Neuron (in vitro differentiated cells): ENCODE results near the gene S100A10.

Source experiments
- H2AFZ ChIP-seq: one replicate; pipeline ENCODE4 v1.6.1; 2013; ENCODE audit warnings: low read depth, mild to moderate bottlenecking, inconsistent platforms, low read length, moderate library complexity
- H3K27me3 ChIP-seq: one replicate; pipeline ENCODE4 v1.6.1; 2013; ENCODE audit warnings: low read length; ENCODE audit not compliant: insufficient read depth
- H3K36me3 ChIP-seq: one replicate; pipeline ENCODE4 v1.6.1; 2013; ENCODE audit warnings: low read length; ENCODE audit not compliant: insufficient read depth
- H3K4me1 ChIP-seq: one replicate; pipeline ENCODE4 v1.6.1; 2013; ENCODE audit warnings: low read length; ENCODE audit not compliant: insufficient read depth
- H3K4me3 ChIP-seq: 2 replicates; pipeline ENCODE4 v1.5.1; 2013; ENCODE audit warnings: mild to moderate bottlenecking, low read length, moderate library complexity
- H3K9me3 ChIP-seq: one replicate; pipeline ENCODE4 v1.6.1; 2013; ENCODE audit warnings: low read length

Gene S100A10

GRCh38 chr1:151977662-151978230 lies 15.9 kb downstream of the S100A10 start:
- Histone ChIP-seq H3K27me3 (peaks cover 10% of the 10 kb centered on the region), H3K4me3 (no peak overlapping the region), H3K9me3 (no peaks in the 10 kb centered on the region), H3K4me1 (peaks cover 5% of the 10 kb centered on the region), H3K36me3 (no peaks in the 10 kb centered on the region), H2AFZ (no peak overlapping the region)

- peaks cover 10% of the 10 kb centered on the region for H3K27me3 ChIP-seq
- no peak overlapping the region for H2AFZ ChIP-seq
- no peak overlapping the region for H3K4me3 ChIP-seq
- no peaks in the 10 kb centered on the region for H3K9me3 ChIP-seq
- H3K36me3 ChIP-seq = no peaks in the 10 kb centered on the region
- peaks cover 9% of the 10 kb centered on the region for H3K4me1 ChIP-seq
Observed at GRCh38 chr1:151976858-151977257, 16.8 kb downstream of the S100A10 start.

- no peaks in the 10 kb centered on the region for H3K36me3 ChIP-seq
- no peak overlapping the region for H2AFZ ChIP-seq
- peaks cover 9% of the 10 kb centered on the region for H3K4me1 ChIP-seq
- H3K27me3 ChIP-seq = peaks cover 10% of the 10 kb centered on the region
- no peak overlapping the region for H3K4me3 ChIP-seq
- no peaks in the 10 kb centered on the region for H3K9me3 ChIP-seq
Observed at GRCh38 chr1:151976015-151976343, 17.7 kb downstream of the S100A10 start.

- Histone ChIP-seq H2AFZ (no peak overlapping the region), H3K27me3 (peaks cover 10% of the 10 kb centered on the region), H3K4me3 (no peak overlapping the region), H3K4me1 (peaks cover 9% of the 10 kb centered on the region), H3K36me3 (no peaks in the 10 kb centered on the region), H3K9me3 (no peaks in the 10 kb centered on the region)
Observed at GRCh38 chr1:151975311-151976014, 18.2 kb downstream of the S100A10 start.

- Histone ChIP-seq H3K27me3 (peaks cover 6% of the 10 kb centered on the region), H2AFZ (no peak overlapping the region), H3K4me3 (no peak overlapping the region), H3K4me1 (peaks cover 9% of the 10 kb centered on the region), H3K36me3 (no peaks in the 10 kb centered on the region), H3K9me3 (no peaks in the 10 kb centered on the region)
Observed at GRCh38 chr1:151972542-151973248, 21.0 kb downstream of the S100A10 start.

- H3K36me3 ChIP-seq = no peaks in the 10 kb centered on the region
- H3K9me3 ChIP-seq = no peaks in the 10 kb centered on the region
- H3K27me3 ChIP-seq = no peaks in the 10 kb centered on the region
- no peak overlapping the region for H3K4me3 ChIP-seq
- H3K4me1 ChIP-seq = peaks cover 9% of the 10 kb centered on the region
- H2AFZ ChIP-seq = no peak overlapping the region
Observed at GRCh38 chr1:151970626-151971025, 23.0 kb downstream of the S100A10 start.

GRCh38 chr1:151970128-151970527 lies 23.5 kb downstream of the S100A10 start:
- peaks cover 9% of the 10 kb centered on the region for H3K4me1 ChIP-seq
- no peak overlapping the region for H3K4me3 ChIP-seq
- H3K9me3 ChIP-seq = no peaks in the 10 kb centered on the region
- no peaks in the 10 kb centered on the region for H3K36me3 ChIP-seq
- no peak overlapping the region for H2AFZ ChIP-seq
- H3K27me3 ChIP-seq = no peaks in the 10 kb centered on the region

GRCh38 chr1:151968791-151969399 lies 24.8 kb downstream of the S100A10 start:
- Histone ChIP-seq H3K4me3 (no peak overlapping the region), H3K9me3 (no peaks in the 10 kb centered on the region), H3K27me3 (no peaks in the 10 kb centered on the region), H3K4me1 (peaks cover 9% of the 10 kb centered on the region), H3K36me3 (no peaks in the 10 kb centered on the region), H2AFZ (no peak overlapping the region)

- Histone ChIP-seq H3K9me3 (no peaks in the 10 kb centered on the region), H3K36me3 (no peaks in the 10 kb centered on the region), H3K4me3 (no peak overlapping the region), H3K27me3 (no peaks in the 10 kb centered on the region), H3K4me1 (peaks cover 7% of the 10 kb centered on the region), H2AFZ (no peak overlapping the region)
Observed at GRCh38 chr1:151968058-151968457, 25.6 kb downstream of the S100A10 start.

GRCh38 chr1:151967091-151967490 lies 26.6 kb downstream of the S100A10 start:
- H3K4me1 ChIP-seq = no peaks in the 10 kb centered on the region
- H3K4me3 ChIP-seq = no peak overlapping the region
- H3K36me3 ChIP-seq = no peaks in the 10 kb centered on the region
- no peak overlapping the region for H2AFZ ChIP-seq
- no peaks in the 10 kb centered on the region for H3K9me3 ChIP-seq
- H3K27me3 ChIP-seq = no peaks in the 10 kb centered on the region

- Histone ChIP-seq H3K4me3 (no peak overlapping the region), H3K27me3 (no peaks in the 10 kb centered on the region), H2AFZ (no peak overlapping the region), H3K36me3 (no peaks in the 10 kb centered on the region), H3K9me3 (no peaks in the 10 kb centered on the region), H3K4me1 (no peaks in the 10 kb centered on the region)
Observed at GRCh38 chr1:151966061-151966460, 27.6 kb downstream of the S100A10 start.

GRCh38 chr1:151964510-151964909 lies 29.1 kb downstream of the S100A10 start:
- no peaks in the 10 kb centered on the region for H3K27me3 ChIP-seq
- H3K36me3 ChIP-seq = no peaks in the 10 kb centered on the region
- no peaks in the 10 kb centered on the region for H3K4me1 ChIP-seq
- H3K9me3 ChIP-seq = no peaks in the 10 kb centered on the region
- H2AFZ ChIP-seq = no peak overlapping the region
- H3K4me3 ChIP-seq = no peak overlapping the region

- H2AFZ ChIP-seq = no peak overlapping the region
- H3K36me3 ChIP-seq = no peaks in the 10 kb centered on the region
- no peaks in the 10 kb centered on the region for H3K27me3 ChIP-seq
- no peaks in the 10 kb centered on the region for H3K4me1 ChIP-seq
- no peak overlapping the region for H3K4me3 ChIP-seq
- H3K9me3 ChIP-seq = no peaks in the 10 kb centered on the region
Observed at GRCh38 chr1:151963288-151963687, 30.4 kb downstream of the S100A10 start.
